DOHH2 (cell line): ENCODE results near the gene CNTNAP2.

Experiments
- H3F3A ChIP-seq: fragments of 200-600 bp; sonication (generic), shearing (Covaris generic); 2 replicates; pipeline ENCODE4 v1.6.0; 2016; ENCODE audit warnings: antibody characterized with exemption, mild to moderate bottlenecking; ENCODE audit not compliant: control insufficient read depth, insufficient read depth
- H3K27ac ChIP-seq: fragments of 200-600 bp; sonication (generic); 2 replicates; pipeline ENCODE4 v1.5.1; 2014; ENCODE audit warnings: low read depth, mild to moderate bottlenecking, low read length, moderate library complexity
- H3K27me3 ChIP-seq: fragments of 200-600 bp; sonication (generic); 2 replicates; pipeline ENCODE4 v1.6.1; 2014; ENCODE audit warnings: mild to moderate bottlenecking, low read length, mixed read lengths; ENCODE audit not compliant: control insufficient read depth
- H3K36me3 ChIP-seq: fragments of 200-600 bp; sonication (generic); 2 replicates; pipeline ENCODE4 v1.6.1; 2014; ENCODE audit warnings: mild to moderate bottlenecking, low read length, moderate library complexity, mixed read lengths; ENCODE audit not compliant: control insufficient read depth
- H3K4me1 ChIP-seq: fragments of 200-600 bp; sonication (generic); 2 replicates; pipeline ENCODE4 v1.6.1; 2014; ENCODE audit warnings: mild to moderate bottlenecking, low read length, mixed read lengths; ENCODE audit not compliant: control insufficient read depth
- H3K4me2 ChIP-seq: fragments of 200-600 bp; sonication (generic); 2 replicates; pipeline ENCODE4 v1.6.0; 2014; ENCODE audit warnings: mild to moderate bottlenecking, low read length, moderate library complexity
- H3K4me3 ChIP-seq: fragments of 200-600 bp; sonication (generic); 2 replicates; pipeline ENCODE4 v1.5.1; 2014; ENCODE audit warnings: mild to moderate bottlenecking, low read length, mixed read lengths
- H3K79me2 ChIP-seq: fragments of 200-600 bp; sonication (generic); 2 replicates; pipeline ENCODE4 v1.6.1; 2014; ENCODE audit warnings: mild to moderate bottlenecking, low read length, mixed read lengths; ENCODE audit not compliant: control insufficient read depth
- H3K9me2 ChIP-seq: fragments of 200-600 bp; sonication (generic); replicated peaks from 2 replicates; pipeline ENCODE4 v1.6.1; 2014; ENCODE audit warnings: mild to moderate bottlenecking, low read length, mixed read lengths; ENCODE audit not compliant: control insufficient read depth
- H3K9me3 ChIP-seq: fragments of 200-600 bp; sonication (generic); 2 replicates; pipeline ENCODE4 v1.6.1; 2014; ENCODE audit warnings: antibody characterized with exemption, low read length, mixed read lengths; ENCODE audit not compliant: control insufficient read depth, insufficient read depth
- H4K20me1 ChIP-seq: fragments of 200-600 bp; sonication (generic); 2 replicates; pipeline ENCODE4 v1.6.0; 2014; ENCODE audit warnings: low read depth, mild to moderate bottlenecking, antibody characterized with exemption, low read length, moderate library complexity; ENCODE audit not compliant: control insufficient read depth, insufficient read depth
- EZH2phosphoT487 ChIP-seq: fragments of 200-600 bp; sonication (generic); IDR thresholded peaks from 2 replicates; pipeline ENCODE4 v1.6.1; 2017; ENCODE audit warnings: borderline replicate concordance, mild to moderate bottlenecking, antibody characterized with exemption, low read length, moderate library complexity, mixed read lengths
- TF ChIP-seq, protein P1 (sequence below): fragments of 200-600 bp; sonication (generic); IDR thresholded peaks from one replicate; pipeline ENCODE4 v1.5.1; 2014; ENCODE audit warnings: antibody characterized with exemption, mild to moderate bottlenecking, low read depth, low read length; ENCODE audit not compliant: poor library complexity, severe bottlenecking

Gene CNTNAP2

GRCh38 chr7:147492606-147493005, 1376.0 kb downstream of the CNTNAP2 start:
- no peak overlapping the region for H3K4me2 ChIP-seq
- no peak for TF ChIP-seq EZH2phosphoT487
- TF ChIP-seq, protein P1, sequence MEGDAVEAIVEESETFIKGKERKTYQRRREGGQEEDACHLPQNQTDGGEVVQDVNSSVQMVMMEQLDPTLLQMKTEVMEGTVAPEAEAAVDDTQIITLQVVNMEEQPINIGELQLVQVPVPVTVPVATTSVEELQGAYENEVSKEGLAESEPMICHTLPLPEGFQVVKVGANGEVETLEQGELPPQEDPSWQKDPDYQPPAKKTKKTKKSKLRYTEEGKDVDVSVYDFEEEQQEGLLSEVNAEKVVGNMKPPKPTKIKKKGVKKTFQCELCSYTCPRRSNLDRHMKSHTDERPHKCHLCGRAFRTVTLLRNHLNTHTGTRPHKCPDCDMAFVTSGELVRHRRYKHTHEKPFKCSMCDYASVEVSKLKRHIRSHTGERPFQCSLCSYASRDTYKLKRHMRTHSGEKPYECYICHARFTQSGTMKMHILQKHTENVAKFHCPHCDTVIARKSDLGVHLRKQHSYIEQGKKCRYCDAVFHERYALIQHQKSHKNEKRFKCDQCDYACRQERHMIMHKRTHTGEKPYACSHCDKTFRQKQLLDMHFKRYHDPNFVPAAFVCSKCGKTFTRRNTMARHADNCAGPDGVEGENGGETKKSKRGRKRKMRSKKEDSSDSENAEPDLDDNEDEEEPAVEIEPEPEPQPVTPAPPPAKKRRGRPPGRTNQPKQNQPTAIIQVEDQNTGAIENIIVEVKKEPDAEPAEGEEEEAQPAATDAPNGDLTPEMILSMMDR = no peak
- no peaks in the 10 kb centered on the region for H3K79me2 ChIP-seq
- H3F3A ChIP-seq = no peaks in the 10 kb centered on the region
- no peak overlapping the region for H3K4me3 ChIP-seq
- H3K9me3 ChIP-seq = no peaks in the 10 kb centered on the region
- H4K20me1 ChIP-seq = no peaks in the 10 kb centered on the region
- H3K36me3 ChIP-seq = no peaks in the 10 kb centered on the region
- H3K4me1 ChIP-seq = no peaks in the 10 kb centered on the region
- H3K27ac ChIP-seq = no peak overlapping the region
- no peaks in the 10 kb centered on the region for H3K9me2 ChIP-seq
- H3K27me3 ChIP-seq = no peaks in the 10 kb centered on the region

DNA sequence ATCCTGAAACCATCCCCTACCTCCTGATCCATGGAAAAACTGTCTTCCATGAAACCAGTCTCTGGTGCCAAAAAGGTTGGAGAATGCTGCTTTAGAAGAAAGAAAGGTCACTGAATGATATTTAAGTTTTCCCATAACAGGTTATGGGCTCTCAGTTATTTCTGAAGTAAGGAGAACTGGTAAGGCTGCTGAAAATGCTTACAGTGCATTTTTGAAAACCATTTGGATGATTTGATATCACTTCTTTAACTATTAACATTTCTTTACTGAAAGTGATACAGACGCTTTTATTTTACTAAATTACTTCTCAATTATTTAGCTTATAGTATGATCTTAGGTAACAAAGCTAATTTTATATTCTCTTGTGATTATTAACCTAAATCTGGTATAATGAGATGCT, 1379.6 kb downstream of the CNTNAP2 start:
- no peaks in the 10 kb centered on the region for H3F3A ChIP-seq
- H3K27me3 ChIP-seq = no peaks in the 10 kb centered on the region
- no peak overlapping the region for H3K4me2 ChIP-seq
- no peak for TF ChIP-seq EZH2phosphoT487
- TF ChIP-seq, protein P1 = no peak
- H3K27ac ChIP-seq = no peak overlapping the region
- H3K9me2 ChIP-seq = no peaks in the 10 kb centered on the region
- no peaks in the 10 kb centered on the region for H3K4me1 ChIP-seq
- no peaks in the 10 kb centered on the region for H3K36me3 ChIP-seq
- H3K9me3 ChIP-seq = no peaks in the 10 kb centered on the region
- no peak overlapping the region for H3K4me3 ChIP-seq
- H4K20me1 ChIP-seq = no peaks in the 10 kb centered on the region
- H3K79me2 ChIP-seq = no peaks in the 10 kb centered on the region

GRCh38 chr7:147497246-147497645, 1380.6 kb downstream of the CNTNAP2 start:
- H3K27me3 ChIP-seq = no peaks in the 10 kb centered on the region
- H4K20me1 ChIP-seq = no peaks in the 10 kb centered on the region
- H3K27ac ChIP-seq = no peak overlapping the region

More at GRCh38 chr7:147497246-147497645, 1380.6 kb downstream of the CNTNAP2 start:
- H3K79me2 ChIP-seq = no peaks in the 10 kb centered on the region
- no peak for TF ChIP-seq EZH2phosphoT487
- TF ChIP-seq, protein P1 = no peak
- no peaks in the 10 kb centered on the region for H3K9me2 ChIP-seq
- H3F3A ChIP-seq = no peaks in the 10 kb centered on the region
- H3K9me3 ChIP-seq = no peaks in the 10 kb centered on the region
- H3K4me2 ChIP-seq = no peak overlapping the region
- H3K4me3 ChIP-seq = no peak overlapping the region
- no peaks in the 10 kb centered on the region for H3K4me1 ChIP-seq
- H3K36me3 ChIP-seq = no peaks in the 10 kb centered on the region
